Pulmonary artery endothelial cell (primary cell): ENCODE data around the gene BRD2. TPM values are rescaled to one million over a fixed set of nuclear protein-coding genes. Genes with fewer than 3 reads are reported as not detected.

Source experiments
- DNase-seq: peaks from one replicate; pipeline ENCODE4 v3.0.0-alpha.2; 2011; ENCODE audit warnings: low read depth, low spot score
- total RNA-seq: library from RNA; depleted of rRNA; stranded (reverse); fragments of >200 nt; gene quantifications from 2 replicates; pipeline ENCODE4 v1.2.3, GENCODE V29; 2014

Gene BRD2
- total RNA-seq, 1 donor from 2014 or later, result 52.1 TPM

GRCh38 chr6:32989368-32989767 is 21.0 kb downstream of the BRD2 start:
- no peak for DNase-seq

- DNase-seq, result no peak
These were observed 23.6 kb downstream of the BRD2 start for GRCh38 chr6:32991972-32992371.

GRCh38 chr6:32993363-32993973 is 25.1 kb downstream of the BRD2 start:
- DNase-seq, result no peak

GRCh38 chr6:32995448-32995847 is 27.1 kb downstream of the BRD2 start:
- DNase-seq, result no peak

GRCh38 chr6:33000055-33000454 is 31.7 kb downstream of the BRD2 start:
- no peak for DNase-seq

GRCh38 chr6:33001685-33002084 is 33.3 kb downstream of the BRD2 start:
- DNase-seq, result no peak

GRCh38 chr6:33004940-33005339 is 36.5 kb downstream of the BRD2 start:
- DNase-seq, result no peak

- no peak for DNase-seq
These were observed 39.5 kb downstream of the BRD2 start for GRCh38 chr6:33007831-33008400.

GRCh38 chr6:33008944-33009861 is 40.8 kb downstream of the BRD2 start, which contains the start of gene HLA-DOA:
TSS of gene HLA-DOA (minus strand) at chr6:33009591.
- no peak for DNase-seq

- DNase-seq, result no peak
These were observed 42.0 kb downstream of the BRD2 start for GRCh38 chr6:33010356-33010755.

- no peak for DNase-seq
These were observed 45.2 kb downstream of the BRD2 start for GRCh38 chr6:33013608-33014007.

GRCh38 chr6:33014841-33015634 is 46.6 kb downstream of the BRD2 start:
- DNase-seq, result peak; percentile 60

GRCh38 chr6:33015798-33016197 is 47.4 kb downstream of the BRD2 start:
- no peak for DNase-seq

GRCh38 chr6:33017018-33017417 is 48.6 kb downstream of the BRD2 start:
- no peak for DNase-seq

GRCh38 chr6:33017694-33018353 is 49.4 kb downstream of the BRD2 start:
- no peak for DNase-seq

- DNase-seq, result no peak
These were observed 50.0 kb downstream of the BRD2 start for GRCh38 chr6:33018418-33018817.

- DNase-seq, result peak; percentile 24
These were observed 50.5 kb downstream of the BRD2 start for GRCh38 chr6:33018904-33019303.

- DNase-seq, result no peak
These were observed 51.0 kb downstream of the BRD2 start for GRCh38 chr6:33019372-33019771.

- no peak for DNase-seq
These were observed 53.5 kb downstream of the BRD2 start for GRCh38 chr6:33021917-33022316.

- DNase-seq, result no peak
These were observed 55.1 kb downstream of the BRD2 start for GRCh38 chr6:33023536-33023935.

GRCh38 chr6:33024521-33024920 is 56.1 kb downstream of the BRD2 start:
- DNase-seq, result no peak
